ENCODE measurements around the gene EOMES. TPM values are rescaled to one million over a fixed set of nuclear protein-coding genes. Genes with fewer than 3 reads are reported as not detected.

EOMES gene
- total RNA-seq, 2 experiments from 2014 or later, result 0.64 to 0.69 TPM

DNA sequence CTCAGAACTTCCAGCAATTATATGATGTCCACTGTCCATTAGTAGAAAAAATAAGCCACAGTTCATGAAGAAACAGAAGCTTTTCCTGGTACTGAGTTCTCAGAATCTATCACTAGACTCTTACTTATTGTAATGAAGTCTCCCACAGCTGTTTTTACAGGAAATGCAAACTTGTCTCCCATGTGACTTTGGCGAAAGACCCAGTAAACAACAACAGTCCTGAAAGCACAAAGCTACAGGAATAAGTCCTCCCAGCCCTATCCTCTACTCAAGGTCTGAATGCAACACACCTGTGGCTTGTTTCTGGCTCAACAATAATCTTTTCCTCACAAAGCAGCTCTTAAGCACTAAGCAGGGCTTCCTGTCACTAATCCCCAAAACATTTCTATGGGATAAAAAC lies 55.9 kb downstream of the EOMES start:
- Histone ChIP-seq H3K4me3 (ENCODE audit: low read length) (no peak overlapping the region), H3K27me3 (ENCODE audit: control insufficient read depth in 1 of 2, insufficient read depth in 2 of 2, low read length in 2 of 2) (no peaks in the 10 kb centered on the region), H3K4me1 (ENCODE audit: insufficient read depth, low read length) (peaks cover 9% of the 10 kb centered on the region), H3K9me3 (ENCODE audit: control insufficient read depth in 1 of 2, insufficient read depth in 1 of 2, low read length in 2 of 2) (no peaks in the 10 kb centered on the region), H3K36me3 (ENCODE audit: insufficient read depth, low read length) (no peaks in the 10 kb centered on the region), H3K27ac (ENCODE audit: low read depth in 1 of 2, low read length in 2 of 2) (no peak overlapping the region)
- Mint-ChIP-seq H3K36me3 (ENCODE audit: low read depth) (no peaks in the 10 kb centered on the region), H3K27ac (peak overlapping the region; percentile 9), H3K9me3 (no peaks in the 10 kb centered on the region), H3K27me3 (no peaks in the 10 kb centered on the region), H3K4me1 (ENCODE audit: low read depth) (peaks cover 10% of the 10 kb centered on the region), H3K4me3 (no peak overlapping the region)
- CTCF ChIA-PET, result no interaction called here
- ATAC-seq (ENCODE audit: poor library complexity) (no peak), DNase-seq (no peak)
- intact Hi-C loops (cut with DNase I, micrococcal nuclease), result no loop called here
- TF ChIP-seq, protein P1, sequence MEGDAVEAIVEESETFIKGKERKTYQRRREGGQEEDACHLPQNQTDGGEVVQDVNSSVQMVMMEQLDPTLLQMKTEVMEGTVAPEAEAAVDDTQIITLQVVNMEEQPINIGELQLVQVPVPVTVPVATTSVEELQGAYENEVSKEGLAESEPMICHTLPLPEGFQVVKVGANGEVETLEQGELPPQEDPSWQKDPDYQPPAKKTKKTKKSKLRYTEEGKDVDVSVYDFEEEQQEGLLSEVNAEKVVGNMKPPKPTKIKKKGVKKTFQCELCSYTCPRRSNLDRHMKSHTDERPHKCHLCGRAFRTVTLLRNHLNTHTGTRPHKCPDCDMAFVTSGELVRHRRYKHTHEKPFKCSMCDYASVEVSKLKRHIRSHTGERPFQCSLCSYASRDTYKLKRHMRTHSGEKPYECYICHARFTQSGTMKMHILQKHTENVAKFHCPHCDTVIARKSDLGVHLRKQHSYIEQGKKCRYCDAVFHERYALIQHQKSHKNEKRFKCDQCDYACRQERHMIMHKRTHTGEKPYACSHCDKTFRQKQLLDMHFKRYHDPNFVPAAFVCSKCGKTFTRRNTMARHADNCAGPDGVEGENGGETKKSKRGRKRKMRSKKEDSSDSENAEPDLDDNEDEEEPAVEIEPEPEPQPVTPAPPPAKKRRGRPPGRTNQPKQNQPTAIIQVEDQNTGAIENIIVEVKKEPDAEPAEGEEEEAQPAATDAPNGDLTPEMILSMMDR (IDR thresholded peaks at IDR 0.05), result no peak
- POLR2A ChIA-PET, result no interaction called here

Other genes with a start within 250 kb of the EOMES start
- 10 to 100 TPM; 37.0 to 38.3 TPM for gene SLC4A7, start 237.9 kb downstream of the EOMES start, total RNA-seq

Data from CD4-positive, alpha-beta T cell (primary cell).